HepG2 (cell line): ENCODE data around the gene SYT10. TPM values are rescaled to one million over a fixed set of nuclear protein-coding genes. Genes with fewer than 3 reads are reported as not detected.

Source experiments
- ATAC-seq: fragments of 200-7000 bp; cut with Tn5 transposase; 3 replicates; pipeline ENCODE4 v1.9.1; 2020; ENCODE audit warnings: mild to moderate bottlenecking, moderate library complexity
- BruUV-seq: library from RNA; stranded (reverse); fragments of 400-500 nt; replicated peaks from 2 replicates; lab custom pipeline; 2021; lab: Mats Ljungman, UMichigan
- CTCF ChIA-PET: fragments of 300-600 bp; formaldehyde crosslinking; extraction: SDS; loops from one replicate; lab custom pipeline; 2021; ENCODE audit warnings: low total read pairs, inconsistent platforms, low intra/inter-chr PET ratio; lab: Yijun Ruan, JAX
- POLR2A ChIA-PET: fragments of 350-600 bp; sonication (Branson Sonifier 250); formaldehyde crosslinking; loops from one replicate; lab custom pipeline; 2020; ENCODE audit warnings: antibody characterized with exemption, inconsistent platforms; lab: Yijun Ruan, JAX
- DNase-seq: peaks from one replicate; pipeline ENCODE4 v3.0.0-alpha.2; 2015; ENCODE audit warnings: low spot score
- FAIRE-seq: peaks from 3 replicates; lab custom pipeline; 2011; peaks lifted over from hg19 to GRCh38; lab: Jason Lieb, UNC
- H2AFZ ChIP-seq: one replicate; pipeline ENCODE4 v1.6.1; 2011; ENCODE audit warnings: low read length, inconsistent platforms
- H3K27ac ChIP-seq: fragments of 300-600 bp; 3 replicates; pipeline ENCODE4 v1.8.0; 2011; ENCODE audit warnings: mixed run types, mild to moderate bottlenecking, mixed read lengths, low read length, inconsistent platforms; ENCODE audit not compliant: insufficient read depth; ENCODE audit errors: extremely low read length
- H3K27me3 ChIP-seq, 2 experiments: fragments of 200-600 bp in 1 of 2; 2 replicates in 1 of 2; 3 replicates in 1 of 2; pipeline versions ENCODE4 v1.6.0 to v1.8.0; 2011; ENCODE audit warnings: low read length in 2 of 2, mild to moderate bottlenecking in 2 of 2, moderate library complexity in 2 of 2, inconsistent platforms in 1 of 2; ENCODE audit not compliant: insufficient read depth in 2 of 2, control insufficient read depth in 1 of 2
- H3K36me3 ChIP-seq, 2 experiments: fragments of 200-600 bp in 1 of 2; replicated peaks in 1 of 2; 2 replicates in 1 of 2; 3 replicates in 1 of 2; pipeline versions ENCODE4 v1.5.1 to v1.8.0; 2011; ENCODE audit warnings: low read length in 2 of 2, inconsistent platforms in 1 of 2; ENCODE audit not compliant: insufficient read depth in 2 of 2, control insufficient read depth in 1 of 2
- H3K4me1 ChIP-seq: 2 replicates; pipeline ENCODE4 v1.5.1; 2012; ENCODE audit warnings: low read length, inconsistent platforms; ENCODE audit not compliant: insufficient read depth
- H3K4me2 ChIP-seq: 2 replicates; pipeline ENCODE4 v1.6.0; 2011; ENCODE audit warnings: low read depth, low read length, inconsistent platforms
- H3K4me3 ChIP-seq, 3 experiments: fragments of 200-600 bp in 1 of 3; sonication (generic), shearing (Covaris generic) in 1 of 3; replicated peaks in 1 of 3; 2 replicates each; pipeline ENCODE4 v1.5.1; 2011 to 2016; ENCODE audit warnings: low read length in 3 of 3, inconsistent platforms in 2 of 3, low read depth in 2 of 3, mild to moderate bottlenecking in 2 of 3, control low read depth in 1 of 3, mixed read lengths in 1 of 3; ENCODE audit not compliant: insufficient read depth in 1 of 3
- H3K79me2 ChIP-seq: one replicate; pipeline ENCODE4 v1.6.1; 2011; ENCODE audit warnings: low read length, inconsistent platforms; ENCODE audit not compliant: insufficient read depth
- H3K9ac ChIP-seq: 2 replicates; pipeline ENCODE4 v1.6.0; 2011; ENCODE audit warnings: mild to moderate bottlenecking, low read depth, low read length, inconsistent platforms; ENCODE audit not compliant: insufficient read depth
- H3K9me3 ChIP-seq: 2 replicates; pipeline ENCODE4 v1.5.1; 2012; ENCODE audit warnings: mild to moderate bottlenecking, low read length
- H4K20me1 ChIP-seq: 2 replicates; pipeline ENCODE4 v1.6.0; 2011; ENCODE audit warnings: inconsistent platforms, mild to moderate bottlenecking, low read length, moderate library complexity; ENCODE audit not compliant: insufficient read depth
- CC2D1A ChIP-seq: sonication (generic); formaldehyde crosslinking; IDR thresholded peaks from 2 replicates; pipeline ENCODE4 v1.8.1; 2023; ENCODE audit warnings: mild to moderate bottlenecking, missing genetic modification reagents
- E2F2 ChIP-seq: sonication (generic); formaldehyde crosslinking; IDR thresholded peaks from 2 replicates; pipeline ENCODE4 v1.4.0; 2020; ENCODE audit warnings: missing genetic modification reagents, borderline replicate concordance
- EEA1 ChIP-seq: sonication (generic); formaldehyde crosslinking; IDR thresholded peaks from 2 replicates; pipeline ENCODE4 v1.5.1; 2020; ENCODE audit warnings: mild to moderate bottlenecking, missing genetic modification reagents, borderline replicate concordance
- GZF1 ChIP-seq: sonication (generic); formaldehyde crosslinking; IDR thresholded peaks from 2 replicates; pipeline ENCODE4 v1.5.1; 2020; ENCODE audit warnings: mild to moderate bottlenecking, missing genetic modification reagents
- IKZF4 ChIP-seq: sonication (generic); formaldehyde crosslinking; IDR thresholded peaks from 2 replicates; pipeline ENCODE4 v1.5.1; 2020; ENCODE audit warnings: borderline replicate concordance, mild to moderate bottlenecking, low read depth, missing genetic modification reagents; ENCODE audit errors: not compliant biosample characterization
- MAFG ChIP-seq: sonication (generic); formaldehyde crosslinking; IDR thresholded peaks from 2 replicates; pipeline ENCODE4 v1.5.1; 2020; ENCODE audit warnings: mild to moderate bottlenecking, missing genetic modification reagents
- NR3C1 ChIP-seq: sonication (generic); formaldehyde crosslinking; IDR thresholded peaks from 2 replicates; pipeline ENCODE4 v1.4.0; 2020; ENCODE audit warnings: missing genetic modification reagents
- PRPF4 ChIP-seq: fragments of 200-400 bp; formaldehyde crosslinking; IDR thresholded peaks from 2 replicates; pipeline ENCODE4 v1.6.1; 2016; ENCODE audit warnings: low read length, low read depth; ENCODE audit not compliant: poor library complexity, severe bottlenecking
- SATB2 ChIP-seq: sonication (generic); formaldehyde crosslinking; IDR thresholded peaks from 2 replicates; pipeline ENCODE4 v1.5.0; 2020; ENCODE audit warnings: missing genetic modification reagents
- SKI ChIP-seq: fragments of 450-650 bp; IDR thresholded peaks from one replicate; pipeline ENCODE4 v1.6.1; 2018; ENCODE audit warnings: mild to moderate bottlenecking; ENCODE audit not compliant: partially characterized antibody
- TBL1XR1 ChIP-seq: fragments of 150-350 bp; IDR thresholded peaks from 2 replicates; pipeline ENCODE4 v1.6.1; 2014; ENCODE audit warnings: borderline replicate concordance, low read length; ENCODE audit not compliant: partially characterized antibody
- THYN1 ChIP-seq: sonication (generic); formaldehyde crosslinking; IDR thresholded peaks from 2 replicates; pipeline ENCODE4 v1.8.1; 2023; ENCODE audit warnings: low read depth, mild to moderate bottlenecking, moderate library complexity, missing genetic modification reagents, borderline replicate concordance
- TSC22D2 ChIP-seq: sonication (generic); formaldehyde crosslinking; IDR thresholded peaks from 2 replicates; pipeline ENCODE4 v1.5.1; 2020; ENCODE audit warnings: missing genetic modification reagents, mild to moderate bottlenecking, borderline replicate concordance
- USF2 ChIP-seq, 2 experiments: sonication (generic) in 1 of 2; formaldehyde crosslinking in 1 of 2; IDR thresholded peaks; 2 replicates each; pipeline versions ENCODE4 v1.5.1 to v1.6.1; 2011 to 2020; ENCODE audit warnings: borderline replicate concordance in 1 of 2, low read depth in 1 of 2, low read length in 1 of 2, mild to moderate bottlenecking in 1 of 2, missing genetic modification reagents in 1 of 2, moderate library complexity in 1 of 2
- ZNF605 ChIP-seq: sonication (generic); formaldehyde crosslinking; IDR thresholded peaks from 2 replicates; pipeline ENCODE4 v1.8.0; 2022; ENCODE audit warnings: mild to moderate bottlenecking, missing genetic modification reagents
- ZNF639 ChIP-seq: conservative IDR thresholded peaks from 2 replicates; pipeline ENCODE4 v1.6.1; 2018; ENCODE audit warnings: missing genetic modification reagents
- ZNF782 ChIP-seq: sonication (generic); formaldehyde crosslinking; IDR thresholded peaks from 2 replicates; pipeline ENCODE4 v1.4.0; 2020; ENCODE audit warnings: missing genetic modification reagents, mild to moderate bottlenecking, borderline replicate concordance
- ZNF850 ChIP-seq: sonication (generic); formaldehyde crosslinking; conservative IDR thresholded peaks from 2 replicates; pipeline ENCODE4 v1.9.0; 2021; ENCODE audit warnings: mild to moderate bottlenecking, missing genetic modification reagents
- ZNF878 ChIP-seq: sonication (generic); formaldehyde crosslinking; IDR thresholded peaks from 2 replicates; pipeline ENCODE4 v1.8.1; 2023; ENCODE audit warnings: mild to moderate bottlenecking, missing genetic modification reagents, moderate library complexity
- ZSCAN20 ChIP-seq: sonication (generic); formaldehyde crosslinking; IDR thresholded peaks from 2 replicates; pipeline ENCODE4 v1.4.0; 2020; ENCODE audit warnings: missing genetic modification reagents, mild to moderate bottlenecking, borderline replicate concordance
- WGBS: methylation state at CpG from one replicate; pipeline ENCODE4 v1.1.6; 2017; ENCODE audit warnings: low lambda C conversion rate; 5-methylcytosine and 5-hydroxymethylcytosine counted together
- in situ Hi-C: cut with HindIII; loops from 2 replicates; pipeline ENCODE4 v1.10.0; 2017; ENCODE audit warnings: low pct_unique_long_range_greater_than_20kb; ENCODE audit not compliant: extremely low pct_ligation_motif_present
- intact Hi-C: fragments of 100-400 bp; cut with micrococcal nuclease; formaldehyde crosslinking; loops from one replicate; pipeline ENCODE4 v1.10.0; 2022; ENCODE audit not compliant: unreplicated experiment
- polyA plus RNA-seq, 8 experiments: library from polyadenylated mRNA; depleted of rRNA in 3 of 8; stranded (reverse) in 7 of 8; unstranded in 1 of 8; fragments of >200 nt; fragmentation: Illumina TruSeq in 4 of 8; extraction: Trizol in 4 of 8; gene quantifications; 2 replicates each; pipeline versions ENCODE4 v1.2.1 to v1.2.3, GENCODE V29; 2011 to 2016; ENCODE audit warnings: low read depth in 4 of 8, missing spikeins in 1 of 8, mixed read lengths in 1 of 8; ENCODE audit not compliant: insufficient read depth in 1 of 8
- total RNA-seq, 5 experiments: library from RNA; depleted of rRNA; stranded (reverse); fragments of >200 nt; fragmentation: Illumina TruSeq; extraction: Trizol; gene quantifications; 2 replicates each; pipeline ENCODE4 v1.2.3, GENCODE V29; 2016; ENCODE audit warnings: low read depth in 1 of 5

The SYT10 gene
- total and polyA plus RNA-seq, 2 of the 13 experiments (the other 11 are each of a cell fraction or from before 2014, with no cell fraction given): not detected

- TF ChIP-seq PRPF4 (no peak), SKI (no peak), E2F2 (CRISPR knock-in tag) (no peak), ZNF639 (CRISPR knock-in tag) (no peak), THYN1 (CRISPR knock-in tag) (no peak), ZNF782 (CRISPR knock-in tag) (no peak), TSC22D2 (CRISPR knock-in tag) (no peak)
- TF ChIP-seq, all 625 proteins: peak for 0
Measured at GRCh38 chr12:33370318-33370717, 69.3 kb downstream of the SYT10 start (continued).

GRCh38 chr12:33357181-33357580 is 82.4 kb downstream of the SYT10 start:
- 50% methylated on average over 2 of the region's 2 CpGs for WGBS
- ChIA-PET POLR2A (no interaction called here), CTCF (no interaction called here)
- FAIRE-seq: no peak
- in situ Hi-C loops (no loop called here), intact Hi-C loops (no loop called here)
- no TSS peak for BruUV-seq
- H3K27ac ChIP-seq: no peak overlapping the region
- no peaks in the 10 kb centered on the region for H3K9me3 ChIP-seq
- ATAC-seq: no peak
- H3K79me2 ChIP-seq: no peaks in the 10 kb centered on the region
- H3K4me1 ChIP-seq: no peaks in the 10 kb centered on the region
- no peaks in the 10 kb centered on the region for H3K36me3 ChIP-seq
- DNase-seq: no peak
- no peak overlapping the region for H2AFZ ChIP-seq
- H3K4me2 ChIP-seq: no peak overlapping the region
- no peak overlapping the region for H3K9ac ChIP-seq
- no peaks in the 10 kb centered on the region for H4K20me1 ChIP-seq
- no peak overlapping the region for H3K4me3 ChIP-seq
- H3K27me3 ChIP-seq: no peaks in the 10 kb centered on the region
- TF ChIP-seq ZSCAN20 (CRISPR knock-in tag): no peak
- no peak for TF ChIP-seq ZNF605 (CRISPR knock-in tag)
- TF ChIP-seq GZF1 (CRISPR knock-in tag): no peak
- TF ChIP-seq NR3C1 (CRISPR knock-in tag): no peak
- no peak for TF ChIP-seq SATB2
- TF ChIP-seq ZNF850 (CRISPR knock-in tag): no peak
- TF ChIP-seq USF2 (IDR thresholded peaks at IDR 0.05; ENCODE audit: low read depth, low read length): no peak
- TF ChIP-seq USF2 (CRISPR knock-in tag; IDR thresholded peaks at IDR 0.05; ENCODE audit: borderline replicate concordance): no peak
- no peak for TF ChIP-seq TBL1XR1
- no peak for TF ChIP-seq EEA1 (CRISPR knock-in tag)
- no peak for TF ChIP-seq MAFG (CRISPR knock-in tag)
- TF ChIP-seq IKZF4 (CRISPR knock-in tag): no peak
- TF ChIP-seq ZNF878: no peak
- TF ChIP-seq CC2D1A (CRISPR knock-in tag): no peak
